Neural cell (in vitro differentiated cells): ENCODE measurements around the gene C17orf75.

Source experiments
- CTCF ChIP-seq: fragments of 450-650 bp; IDR thresholded peaks from 2 replicates; pipeline ENCODE4 v1.5.1; 2014; ENCODE audit warnings: antibody characterized with exemption, mild to moderate bottlenecking, moderate library complexity; ENCODE audit not compliant: poor library complexity, severe bottlenecking
- EP300 ChIP-seq: fragments of 450-650 bp; conservative IDR thresholded peaks from 2 replicates; pipeline ENCODE4 v1.6.1; 2014; ENCODE audit warnings: antibody characterized with exemption, mild to moderate bottlenecking, moderate library complexity; ENCODE audit not compliant: poor library complexity, severe bottlenecking
- EZH2 ChIP-seq: fragments of 200-600, 300-800 bp; shearing (Covaris generic), sonication (generic); IDR thresholded peaks from 2 replicates; pipeline ENCODE4 v1.6.1; 2014; ENCODE audit warnings: antibody characterized with exemption, low read length, borderline replicate concordance, mild to moderate bottlenecking; ENCODE audit not compliant: insufficient read depth, poor library complexity, severe bottlenecking
- MXI1 ChIP-seq: fragments of 450-650 bp; conservative IDR thresholded peaks from 2 replicates; pipeline ENCODE4 v1.6.1; 2014; ENCODE audit warnings: antibody characterized with exemption, mild to moderate bottlenecking; ENCODE audit not compliant: poor library complexity, severe bottlenecking
- POLR2AphosphoS5 ChIP-seq: IDR thresholded peaks from 2 replicates; pipeline ENCODE4 v1.6.1; 2012
- TAF1 ChIP-seq: IDR thresholded peaks from 2 replicates; pipeline ENCODE4 v1.6.1; 2012; ENCODE audit warnings: low read depth

GRCh38 chr17:32287804-32288511 is 54.0 kb downstream of the C17orf75 start:
- TF ChIP-seq CTCF (no peak), TAF1 (no peak), EP300 (no peak), EZH2 (no peak), MXI1 (no peak), POLR2AphosphoS5 (no peak)
